NK-92 treated with Interleukin-12 subunit alpha and Interleukin-12 subunit beta, amount 100 ng/mL, for 24 hours (cell line): ENCODE measurements around the gene LUZP2.
"Not testable (repeated sequence)": the region's sequence is repeated elsewhere in the genome, so short reads cannot be mapped to it uniquely, and the experiment has no call there.

Experiments
- DNase-seq: peaks from one replicate; lab custom pipeline; 2025; lab: John Stamatoyannopoulos, UW

LUZP2 gene

DNA sequence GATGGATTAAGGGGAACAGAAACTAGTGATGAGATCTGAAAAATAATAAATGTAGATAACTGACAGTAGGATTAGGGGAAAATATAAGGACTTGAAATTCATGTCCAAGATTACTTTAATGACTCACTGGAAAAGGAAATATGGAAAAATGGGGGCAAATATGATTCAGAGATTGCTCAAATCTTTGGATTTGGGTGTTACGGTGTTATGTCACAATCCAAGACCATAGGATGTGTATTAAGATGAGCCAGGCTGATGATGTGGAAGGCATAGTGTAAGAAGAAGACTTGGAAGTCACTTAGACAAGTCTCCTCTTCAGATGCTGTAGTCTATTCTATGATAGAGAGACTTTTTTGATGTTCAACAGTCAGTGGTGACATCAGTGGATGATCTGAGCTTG is 323.7 kb downstream of the LUZP2 start:
- no peak for DNase-seq

DNA sequence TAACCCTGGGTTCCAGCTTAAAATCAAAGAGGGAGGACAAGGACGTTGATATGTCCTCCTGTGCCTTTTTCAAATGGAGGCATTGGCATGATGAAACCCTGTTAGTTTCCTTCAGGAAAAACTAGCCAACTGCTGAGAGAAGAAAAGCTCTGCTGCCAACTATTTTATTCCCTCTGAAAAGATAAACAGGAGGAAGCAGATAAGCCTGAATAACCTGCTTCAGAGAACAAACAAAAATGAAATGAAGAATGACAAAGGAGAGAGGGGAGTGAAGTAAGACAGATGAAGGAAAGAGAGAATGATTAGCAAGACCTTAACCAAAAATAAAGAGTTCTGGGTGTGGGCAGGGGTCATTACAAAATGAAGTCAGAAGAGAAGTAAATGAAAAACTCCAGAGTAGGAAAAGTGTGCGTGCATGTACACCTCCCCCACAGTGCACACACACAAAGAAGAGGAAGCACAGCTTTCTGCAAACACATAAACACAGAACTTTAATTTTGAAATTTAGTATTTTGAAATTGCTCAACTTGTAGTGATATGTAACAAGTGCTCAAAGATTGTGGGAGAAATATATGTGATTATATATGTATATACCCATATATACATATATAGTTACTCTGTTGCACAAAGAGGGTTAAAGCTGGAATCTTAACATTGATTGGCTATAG is 332.2 kb downstream of the LUZP2 start:
- DNase-seq, result no peak

DNA sequence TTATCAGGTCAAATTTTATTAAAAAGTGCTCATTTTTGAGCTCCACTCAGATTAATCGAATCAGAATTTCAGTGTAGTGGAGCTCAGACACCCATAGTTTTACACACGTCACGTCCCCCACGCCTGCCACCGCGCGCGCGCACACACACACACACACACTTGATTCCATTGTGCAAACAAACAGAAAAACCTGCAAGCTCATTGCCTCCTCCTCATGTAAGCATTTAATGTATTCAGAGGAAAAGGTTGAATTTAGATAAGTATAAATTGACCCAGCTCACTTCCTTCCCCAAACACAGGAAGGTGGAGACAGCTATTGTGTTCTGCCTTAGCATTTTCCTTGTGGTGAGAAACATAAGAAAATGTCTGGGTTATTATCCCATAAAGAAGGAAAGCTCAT is 336.7 kb downstream of the LUZP2 start:
- DNase-seq, result no peak

DNA sequence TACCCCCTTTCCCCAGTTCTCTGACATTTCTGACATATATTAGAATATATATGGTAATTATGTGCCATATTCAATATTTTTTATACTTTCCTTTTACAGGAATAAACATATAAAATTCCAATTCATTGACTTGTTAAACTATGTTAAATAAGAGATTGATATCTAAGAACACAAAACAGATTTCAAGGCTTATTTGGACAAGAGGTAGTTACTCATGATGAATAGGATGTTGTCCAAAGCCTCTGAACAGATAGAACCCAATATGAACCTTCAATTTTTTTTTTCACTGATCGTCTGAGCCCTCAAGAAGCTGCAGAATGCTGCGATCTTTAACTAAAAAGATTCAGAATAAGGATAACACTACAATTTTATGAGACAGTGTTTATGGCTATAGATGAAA is 340.3 kb downstream of the LUZP2 start:
- DNase-seq, result no peak

GRCh38 chr11:24842308-24842707 is 345.5 kb downstream of the LUZP2 start:
- no peak for DNase-seq

GRCh38 chr11:24844406-24844805 is 347.6 kb downstream of the LUZP2 start:
- DNase-seq, result no peak

GRCh38 chr11:24848857-24849256 is 352.0 kb downstream of the LUZP2 start:
- DNase-seq, result no peak

DNA sequence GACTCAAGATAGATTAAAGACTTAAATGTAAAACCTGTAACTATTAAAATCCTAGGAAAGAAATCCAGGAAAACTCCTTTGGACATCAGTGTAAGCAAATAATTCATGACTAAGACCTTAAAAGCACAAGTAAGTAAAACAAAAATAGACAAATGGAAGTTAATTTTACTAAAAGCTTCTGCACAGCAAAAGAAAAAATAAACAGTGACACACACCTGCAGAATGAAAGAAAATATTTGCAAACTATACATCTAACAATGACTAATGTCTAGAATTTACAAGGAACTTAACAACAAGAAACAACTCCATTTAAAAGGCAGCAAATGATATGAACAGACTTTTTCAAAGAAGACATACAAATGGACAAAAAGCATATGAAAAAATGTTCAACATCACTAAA is 359.1 kb downstream of the LUZP2 start:
- no peak for DNase-seq

GRCh38 chr11:24859801-24860300 is 363.0 kb downstream of the LUZP2 start:
- no peak for DNase-seq

GRCh38 chr11:24861440-24861839 is 364.6 kb downstream of the LUZP2 start:
- no peak for DNase-seq

- no peak for DNase-seq
Measured at GRCh38 chr11:24866743-24867142, 369.9 kb downstream of the LUZP2 start.

DNA sequence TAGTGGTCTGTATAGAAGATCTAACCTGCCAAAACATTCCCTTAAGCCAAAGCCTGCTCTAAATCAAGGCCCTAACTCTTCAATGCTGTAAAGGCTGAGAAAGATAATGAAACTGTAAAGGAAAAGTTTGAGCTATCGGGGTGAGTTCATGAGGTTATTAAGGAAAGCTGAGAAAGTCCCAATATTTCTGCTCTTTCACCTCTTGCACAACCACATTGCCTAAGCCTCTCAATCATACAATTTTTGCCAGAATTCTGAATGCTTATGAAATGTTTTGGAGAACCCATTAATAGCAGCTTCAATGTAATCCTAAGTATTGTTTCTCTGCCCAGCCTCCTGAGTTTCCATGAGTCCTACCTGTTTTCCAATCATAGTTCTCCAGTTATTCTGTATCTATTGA is 373.2 kb downstream of the LUZP2 start:
- no peak for DNase-seq

DNA sequence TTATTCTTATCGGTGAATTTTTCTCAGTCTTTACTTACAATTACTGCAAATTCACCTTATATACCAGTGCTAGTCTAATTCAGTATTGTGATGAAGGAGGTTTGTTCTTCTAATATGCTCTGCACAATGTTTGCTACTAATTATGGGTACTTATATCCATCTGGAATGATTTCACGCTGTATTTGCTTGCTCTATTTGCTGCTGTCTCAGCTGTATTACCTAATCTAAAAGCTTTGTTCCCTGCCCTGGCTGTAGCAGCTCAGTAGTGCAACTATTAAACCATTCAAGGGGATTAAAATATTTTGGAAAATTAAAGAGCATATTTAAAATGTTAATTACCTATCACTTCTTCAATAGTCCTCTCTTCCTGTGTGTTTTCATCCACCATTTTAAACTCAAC is 375.3 kb downstream of the LUZP2 start:
- DNase-seq, result no peak

DNA sequence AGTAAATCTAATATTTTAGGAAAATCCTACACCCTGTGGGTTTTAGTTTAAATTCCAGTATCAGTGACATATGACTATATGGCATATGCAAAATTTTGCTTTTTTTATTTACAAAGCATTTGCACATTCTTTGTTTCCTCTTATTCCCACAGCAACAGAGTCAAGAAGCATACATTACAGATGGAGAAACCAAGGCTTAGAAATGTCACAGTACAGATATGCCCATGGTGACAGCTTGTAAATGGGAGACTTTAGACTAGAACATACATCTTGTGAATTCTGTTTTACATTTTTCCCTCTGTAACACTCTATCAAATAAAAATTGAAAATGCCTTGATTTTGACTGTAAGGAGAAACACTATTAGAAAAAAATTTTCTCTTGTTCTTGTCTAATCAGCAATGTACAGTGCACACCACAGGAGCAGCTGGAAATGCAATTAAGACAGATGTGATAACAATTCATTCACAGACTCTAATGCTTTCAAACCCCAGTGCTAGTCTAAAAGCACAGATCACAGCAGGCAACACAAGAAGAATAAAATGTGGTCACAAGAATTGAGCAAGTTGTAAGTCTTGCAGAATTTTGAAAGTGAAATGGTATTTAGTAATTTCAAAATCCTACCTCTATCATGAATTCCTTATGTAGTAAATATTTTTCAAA is 375.9 kb downstream of the LUZP2 start:
- DNase-seq, result no peak

- no peak for DNase-seq
Measured at GRCh38 chr11:24880962-24881361, 384.1 kb downstream of the LUZP2 start.

GRCh38 chr11:24885580-24886173 is 388.8 kb downstream of the LUZP2 start:
- no peak for DNase-seq

DNA sequence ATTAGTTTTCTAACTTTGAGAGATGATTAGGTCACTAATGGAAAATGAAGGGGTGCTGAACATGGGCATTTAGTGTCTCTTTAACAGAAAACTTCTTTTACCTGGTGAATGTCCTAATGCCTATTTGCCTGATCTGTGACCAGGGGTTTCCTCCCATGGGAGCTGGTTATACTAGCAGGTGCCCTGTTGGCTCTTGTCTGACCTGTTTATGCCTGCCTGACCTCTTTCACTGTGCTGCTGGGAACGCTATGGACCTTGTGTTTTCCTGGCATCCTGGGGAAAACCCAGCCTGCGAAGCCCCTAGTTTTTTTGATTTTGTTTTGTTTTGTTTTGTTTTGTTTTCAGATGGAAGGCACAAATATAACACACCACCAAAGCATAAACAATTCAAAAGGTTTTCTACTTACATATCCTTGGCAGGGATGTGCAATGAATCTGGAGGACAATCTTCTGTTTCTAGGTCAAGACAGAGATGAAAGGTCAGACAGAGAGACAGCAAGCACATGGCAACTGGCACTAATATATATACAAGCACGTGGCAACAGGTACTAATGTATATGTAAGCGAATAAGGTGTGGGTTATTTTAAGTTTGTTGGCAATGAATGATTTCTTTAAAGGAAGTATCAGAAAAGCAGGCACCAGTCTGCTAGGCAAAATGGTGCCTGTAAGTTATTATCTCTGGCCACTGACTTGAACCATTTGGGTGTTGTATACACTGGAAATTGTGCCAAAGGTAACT is 390.2 kb downstream of the LUZP2 start:
- DNase-seq, result no peak

DNA sequence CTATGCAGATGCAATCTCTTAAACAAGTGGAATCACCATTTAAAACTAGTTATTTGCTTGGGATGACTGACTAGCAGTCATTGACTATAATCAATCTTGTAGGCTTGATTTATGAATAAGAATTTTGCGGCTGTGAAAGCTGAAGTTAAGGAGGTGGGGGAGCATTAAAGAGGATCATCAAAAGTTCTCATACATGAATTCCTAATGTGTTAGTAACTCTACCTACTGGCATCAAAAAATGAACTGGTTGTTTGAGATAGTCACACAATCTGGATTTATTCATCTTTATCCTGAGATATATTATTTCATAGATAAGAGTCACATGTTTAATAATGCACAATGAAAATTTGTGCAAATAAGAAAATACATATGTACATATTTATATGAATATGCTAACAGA is 393.6 kb downstream of the LUZP2 start:
- no peak for DNase-seq

- not testable (repeated sequence) for DNase-seq
Measured at GRCh38 chr11:24891845-24892492, 395.1 kb downstream of the LUZP2 start.

DNA sequence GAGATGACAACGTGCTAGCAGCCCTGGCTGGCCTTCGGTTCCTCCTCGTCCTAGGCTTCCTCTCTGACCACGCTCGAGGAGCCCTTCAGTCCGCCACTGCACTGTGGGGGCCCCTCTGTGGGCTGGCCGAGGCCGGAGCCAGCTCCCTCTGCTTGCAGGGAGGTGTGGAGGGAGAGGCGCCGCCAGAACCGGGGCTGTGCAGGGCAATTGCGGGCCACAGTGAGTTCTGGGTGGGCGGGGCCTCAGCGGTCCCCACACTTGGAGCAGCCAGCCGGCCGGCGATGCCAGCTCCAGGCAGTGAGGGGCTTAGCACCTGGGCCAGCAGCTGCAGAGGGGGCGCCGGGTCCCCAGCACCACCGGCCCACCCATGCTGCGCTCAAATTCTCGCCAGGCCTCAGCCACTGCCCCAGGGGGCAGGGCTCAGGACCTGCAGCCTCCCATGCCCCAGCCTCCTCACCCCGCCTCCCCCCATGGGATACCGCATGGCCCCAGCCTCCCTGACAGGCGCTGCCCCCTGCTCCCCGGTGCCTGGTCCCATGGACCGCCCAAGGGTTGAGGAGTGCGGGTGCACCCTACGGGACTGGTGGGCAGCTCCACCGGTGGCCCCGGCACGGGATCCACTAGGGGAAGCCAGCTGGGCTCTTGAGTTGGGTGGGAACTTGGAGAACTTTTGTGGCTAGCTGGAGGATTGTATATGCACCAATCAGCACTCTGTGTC is 399.4 kb downstream of the LUZP2 start:
- no peak for DNase-seq

GRCh38 chr11:24900514-24900913 is 403.7 kb downstream of the LUZP2 start:
- DNase-seq, result no peak
